ENCODE results near the gene OPTC.
"Not testable (repeated sequence)": the region's sequence is repeated elsewhere in the genome, so short reads cannot be mapped to it uniquely, and the experiment has no call there.

The OPTC gene

GRCh38 chr1:203516184-203516583 lies 22.2 kb downstream of the OPTC start:
- no peak for DNase-seq (ENCODE audit: low spot score)
- in situ Hi-C loops (cut with MboI; ENCODE audit: low pct_unique_long_range_greater_than_20kb, low sequenced_read_pairs, unreplicated experiment) = no loop called here
- no peak for TF ChIP-seq CTCF (IDR thresholded peaks at IDR 0.05; ENCODE audit: extremely low read depth, insufficient read depth, missing control alignments)

GRCh38 chr1:203516906-203517305 lies 23.0 kb downstream of the OPTC start:
- TF ChIP-seq CTCF (IDR thresholded peaks at IDR 0.05; ENCODE audit: extremely low read depth, insufficient read depth, missing control alignments) = no peak
- in situ Hi-C loops (cut with MboI; ENCODE audit: low pct_unique_long_range_greater_than_20kb, low sequenced_read_pairs, unreplicated experiment) = no loop called here
- DNase-seq (ENCODE audit: low spot score) = no peak

GRCh38 chr1:203517426-203518110 lies 23.6 kb downstream of the OPTC start:
- no peak for TF ChIP-seq CTCF (IDR thresholded peaks at IDR 0.05; ENCODE audit: extremely low read depth, insufficient read depth, missing control alignments)
- DNase-seq (ENCODE audit: low spot score) = no peak
- in situ Hi-C loops (cut with MboI; ENCODE audit: low pct_unique_long_range_greater_than_20kb, low sequenced_read_pairs, unreplicated experiment) = no loop called here

GRCh38 chr1:203518139-203518538 lies 24.2 kb downstream of the OPTC start:
- in situ Hi-C loops (cut with MboI; ENCODE audit: low pct_unique_long_range_greater_than_20kb, low sequenced_read_pairs, unreplicated experiment); DNase-seq (ENCODE audit: low spot score): not testable (repeated sequence)

GRCh38 chr1:203518541-203518940 lies 24.6 kb downstream of the OPTC start:
- in situ Hi-C loops (cut with MboI; ENCODE audit: low pct_unique_long_range_greater_than_20kb, low sequenced_read_pairs, unreplicated experiment) = no loop called here
- no peak for TF ChIP-seq CTCF (IDR thresholded peaks at IDR 0.05; ENCODE audit: extremely low read depth, insufficient read depth, missing control alignments)
- DNase-seq (ENCODE audit: low spot score) = no peak

GRCh38 chr1:203519053-203519840 lies 25.3 kb downstream of the OPTC start:
- no peak for TF ChIP-seq CTCF (IDR thresholded peaks at IDR 0.05; ENCODE audit: extremely low read depth, insufficient read depth, missing control alignments)
- no peak for DNase-seq (ENCODE audit: low spot score)
- in situ Hi-C loops (cut with MboI; ENCODE audit: low pct_unique_long_range_greater_than_20kb, low sequenced_read_pairs, unreplicated experiment) = no loop called here

GRCh38 chr1:203519896-203520295 lies 25.9 kb downstream of the OPTC start:
- DNase-seq (ENCODE audit: low spot score) = no peak
- TF ChIP-seq CTCF (IDR thresholded peaks at IDR 0.05; ENCODE audit: extremely low read depth, insufficient read depth, missing control alignments) = no peak
- in situ Hi-C loops (cut with MboI; ENCODE audit: low pct_unique_long_range_greater_than_20kb, low sequenced_read_pairs, unreplicated experiment) = no loop called here

Data from GM13977 (cell line).